Brain pericyte (primary cell): Measurements from ENCODE around the gene ZFYVE1.
"Not testable (repeated sequence)": the region's sequence is repeated elsewhere in the genome, so short reads cannot be mapped to it uniquely, and the experiment has no call there.

Experiments used
- DNase-seq: peaks from one replicate; pipeline ENCODE4 v3.0.0-alpha.2; 2012; ENCODE audit warnings: low read depth, low spot score

ZFYVE1 gene

GRCh38 chr14:73026845-73027542 is at the start of gene ZFYVE1:
ZFYVE1 (minus strand) TSS chr14:73027106; CDS start chr14:73024508, 2,598 bp downstream.
- DNase-seq, result peak; percentile 98

DNA sequence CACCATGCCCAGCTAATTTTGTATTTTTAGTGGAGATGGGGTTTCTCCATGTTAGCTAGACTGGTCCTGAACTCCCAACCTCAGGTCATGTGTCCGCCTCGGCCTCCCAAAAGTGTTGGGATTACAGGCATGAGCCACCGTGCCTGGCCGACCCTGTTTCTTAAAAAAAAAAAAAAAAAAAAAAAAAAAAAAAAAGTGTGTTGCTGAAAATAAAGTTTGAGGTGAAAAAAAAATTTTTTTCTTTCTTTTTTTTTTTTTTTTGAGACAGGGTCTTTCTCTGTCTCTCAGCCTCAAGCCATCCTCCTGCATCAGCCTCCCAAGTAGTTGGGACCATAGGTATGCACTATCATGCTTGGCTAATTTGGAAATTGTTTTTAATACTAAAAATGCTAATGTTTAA is 42.7 kb upstream of the ZFYVE1 start:
- DNase-seq, result no peak

DNA sequence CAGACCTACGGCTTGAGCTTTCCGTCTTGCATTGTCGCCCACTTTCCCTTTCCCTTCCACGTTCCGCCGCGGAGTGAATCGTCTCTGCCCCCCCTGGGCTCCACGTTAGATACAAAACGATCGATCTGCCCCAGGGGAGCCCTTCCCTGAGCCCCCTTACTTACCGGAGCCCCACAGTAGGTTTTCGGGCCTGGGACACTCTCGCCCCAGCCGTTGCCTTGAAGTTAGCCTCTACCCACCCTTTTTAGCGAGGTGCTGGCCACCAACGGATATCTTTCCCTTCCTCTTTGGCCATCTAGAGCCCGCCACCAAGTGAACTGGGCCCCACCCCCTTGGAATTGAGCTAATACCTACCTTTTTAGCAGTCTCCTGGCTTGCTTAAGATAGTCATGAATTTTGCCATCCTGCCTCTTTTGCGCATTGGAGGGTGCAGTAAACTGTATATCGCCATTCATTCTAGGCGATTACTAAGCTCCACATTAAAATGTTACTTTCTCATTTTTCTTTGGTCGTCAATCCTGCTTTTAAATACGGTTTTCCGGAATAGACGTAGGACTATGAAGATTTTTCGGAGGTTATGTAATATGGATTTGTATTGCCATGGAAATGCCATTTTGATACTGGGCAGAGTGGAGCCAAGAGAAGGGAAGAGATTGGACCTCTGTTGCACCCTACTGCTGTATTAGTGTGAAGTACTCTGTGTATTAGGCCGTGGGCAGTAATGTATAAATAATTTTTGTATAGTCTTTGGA is 32.2 kb upstream of the ZFYVE1 start:
- no peak for DNase-seq

DNA sequence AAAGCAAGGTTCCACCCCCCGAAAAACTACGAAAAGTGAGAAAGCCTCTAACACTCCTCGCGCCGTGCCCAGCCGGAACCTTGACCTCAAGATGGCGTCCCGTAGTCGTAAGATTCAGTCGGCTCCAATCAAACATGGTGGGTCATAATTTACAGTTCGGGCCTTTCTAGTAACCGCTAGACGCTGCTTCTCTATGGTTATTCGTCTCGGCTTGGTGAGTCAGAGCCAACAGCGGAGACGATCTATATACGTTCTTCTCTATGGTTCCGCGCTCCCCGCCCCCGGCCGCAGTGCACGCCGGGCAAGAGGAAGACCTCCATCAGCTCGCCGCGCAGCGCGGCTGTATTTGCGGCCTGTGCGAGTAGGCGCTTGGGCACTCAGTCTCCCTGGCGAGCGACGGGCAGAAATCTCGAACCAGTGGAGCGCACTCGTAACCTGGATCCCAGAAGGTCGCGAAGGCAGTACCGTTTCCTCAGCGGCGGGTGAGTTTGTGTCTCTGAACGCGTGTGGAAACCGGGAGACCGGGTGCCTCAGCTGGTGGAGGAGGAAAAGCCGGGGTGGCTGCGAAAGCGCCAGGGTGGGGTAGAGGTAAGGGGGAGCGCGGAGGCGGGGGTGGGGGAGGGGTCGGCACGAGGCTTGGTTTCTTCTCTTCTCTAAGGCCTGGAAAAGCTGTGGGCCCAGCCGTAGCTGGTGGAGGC is 31.5 kb upstream of the ZFYVE1 start, which contains the start of gene RBM25:
Gene RBM25, plus strand, starts transcription at position 311 of the 698 bp plus-strand sequence. CDS start 13,108 bp downstream, outside the sequence.
- DNase-seq, result peak; percentile 95

DNA sequence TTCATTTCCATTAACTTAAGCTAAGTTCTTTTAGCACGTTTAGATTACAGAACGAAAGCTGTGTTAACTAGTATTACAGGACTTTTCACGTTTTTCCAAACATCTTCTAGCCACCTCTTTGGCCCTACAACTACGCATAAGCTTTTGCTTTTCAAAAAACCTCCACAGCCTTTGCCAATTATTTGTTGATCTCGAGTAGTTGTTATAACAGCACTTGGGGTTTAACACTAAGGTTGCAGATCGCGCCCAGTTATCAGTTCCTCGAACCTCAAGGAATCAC is 31.0 kb upstream of the ZFYVE1 start:
- no peak for DNase-seq

DNA sequence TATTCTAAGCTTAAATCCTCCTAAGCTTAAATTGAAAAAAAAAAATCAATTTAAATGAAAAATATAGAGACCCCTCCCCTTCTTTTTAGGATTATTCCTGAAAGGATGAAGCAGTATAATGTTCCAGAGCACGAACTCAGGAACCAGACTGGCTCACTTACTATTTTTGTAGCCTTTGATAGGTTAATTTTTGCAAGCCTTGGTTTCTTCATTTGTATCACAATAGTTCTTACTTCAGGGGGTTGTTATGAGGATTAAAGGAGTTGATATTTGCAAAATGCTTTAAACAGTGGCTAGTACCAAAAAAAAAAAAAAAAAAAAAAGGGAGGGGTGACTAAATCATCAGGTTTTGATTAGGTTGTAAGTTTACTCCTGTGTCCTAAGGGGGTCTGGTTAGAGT is 28.3 kb upstream of the ZFYVE1 start:
- DNase-seq, result no peak

- no peak for DNase-seq
These were observed 22.5 kb upstream of the ZFYVE1 start for GRCh38 chr14:73049428-73049827.

DNA sequence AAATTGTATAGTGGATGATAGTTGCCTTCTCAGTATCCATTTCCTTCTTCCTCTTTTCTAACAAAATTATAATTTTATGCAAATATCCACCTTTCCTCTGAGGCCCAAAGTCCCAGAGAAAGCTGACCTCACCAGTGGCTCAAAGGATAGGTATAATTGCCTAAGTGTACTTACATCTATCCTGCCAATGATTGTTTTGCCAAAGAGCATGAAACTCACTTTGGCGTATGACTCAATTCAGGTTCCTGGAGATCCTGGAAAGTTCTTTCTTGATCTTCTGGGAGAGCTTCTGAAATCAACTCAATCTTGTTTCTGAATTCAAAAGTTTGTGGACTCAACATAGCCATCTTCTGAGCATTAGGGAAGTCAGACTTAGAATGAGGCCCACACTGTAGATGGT is 20.9 kb upstream of the ZFYVE1 start:
- DNase-seq, result no peak

DNA sequence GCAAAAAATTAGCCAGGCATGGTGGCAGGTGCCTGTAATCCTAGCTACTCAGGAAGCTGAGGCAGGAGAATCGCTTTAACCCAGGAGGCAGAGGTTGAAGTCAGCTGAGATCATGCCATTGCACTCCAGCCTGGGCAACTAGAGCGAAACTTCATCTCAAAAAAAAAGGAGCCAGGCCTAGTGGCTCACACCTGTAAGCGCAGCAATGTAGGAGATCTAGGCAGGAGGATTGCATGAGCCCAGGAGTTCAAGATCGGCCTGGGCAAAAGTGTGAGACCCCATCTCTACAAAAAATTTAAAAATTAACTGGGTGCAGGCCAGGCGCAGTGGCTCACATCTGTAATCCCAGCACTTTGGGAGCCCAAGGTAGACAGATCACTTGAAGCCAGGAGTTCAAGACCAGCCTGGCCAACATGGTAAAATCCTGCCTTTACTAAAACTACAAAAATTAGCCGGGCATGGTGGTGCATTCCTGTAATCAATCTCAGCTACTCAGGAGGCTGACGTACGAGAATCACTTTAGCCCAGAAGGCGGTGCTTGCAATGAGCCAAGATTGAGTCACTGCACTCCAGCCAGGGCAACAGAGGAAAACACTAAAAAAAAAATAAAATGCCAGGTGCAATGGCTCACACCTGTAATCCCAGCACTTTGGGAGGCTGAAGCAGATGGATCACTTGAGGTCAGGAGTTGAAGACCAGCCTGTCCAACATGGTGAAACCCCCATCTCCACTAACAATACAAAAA is 10.0 kb upstream of the ZFYVE1 start:
- DNase-seq, result not testable (repeated sequence)

GRCh38 chr14:73027984-73028383 is 1.1 kb upstream of the ZFYVE1 start:
- DNase-seq, result no peak

DNA sequence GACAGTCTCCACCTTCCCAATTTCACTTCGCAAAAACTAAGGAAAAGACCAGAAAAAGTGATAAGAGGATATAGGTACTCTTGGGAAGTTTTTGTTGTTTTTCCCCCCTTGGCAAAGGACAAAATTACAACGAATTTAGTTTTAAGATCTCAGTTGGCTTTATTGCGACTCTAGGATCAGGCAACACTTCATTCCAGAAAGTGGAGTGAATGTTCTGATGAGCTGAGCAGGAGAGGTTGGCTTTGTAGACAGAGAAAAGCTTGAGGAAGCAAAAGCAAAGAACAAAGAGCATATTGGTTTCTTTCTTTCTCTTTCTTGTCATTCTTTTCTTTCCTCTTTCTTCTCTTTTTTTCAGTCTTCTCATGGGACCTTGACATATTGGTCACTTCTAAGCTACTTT is 640 bp upstream of the ZFYVE1 start:
- DNase-seq, result no peak

GRCh38 chr14:73026243-73026844 is 562 bp downstream of the ZFYVE1 start:
- no peak for DNase-seq

DNA sequence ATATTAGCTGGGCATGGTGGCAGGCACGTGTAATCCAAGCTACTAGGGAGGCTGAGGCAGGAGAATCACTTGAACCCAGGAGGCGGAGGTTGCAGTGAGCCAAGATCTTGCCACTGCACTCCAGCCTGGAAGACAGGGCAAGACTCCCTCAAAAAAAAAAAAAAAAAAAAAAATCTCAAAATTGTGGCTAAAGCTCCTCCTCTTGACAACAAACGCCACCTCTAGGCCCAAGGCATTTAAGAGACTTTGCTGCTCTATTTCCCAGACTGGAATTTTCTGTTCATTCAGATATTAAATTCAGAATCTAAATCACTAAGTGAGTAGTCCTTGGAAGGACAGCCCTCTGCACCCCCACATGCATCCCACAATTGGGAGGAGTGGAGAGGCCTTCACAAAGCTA is 1.4 kb downstream of the ZFYVE1 start:
- DNase-seq, result no peak

DNA sequence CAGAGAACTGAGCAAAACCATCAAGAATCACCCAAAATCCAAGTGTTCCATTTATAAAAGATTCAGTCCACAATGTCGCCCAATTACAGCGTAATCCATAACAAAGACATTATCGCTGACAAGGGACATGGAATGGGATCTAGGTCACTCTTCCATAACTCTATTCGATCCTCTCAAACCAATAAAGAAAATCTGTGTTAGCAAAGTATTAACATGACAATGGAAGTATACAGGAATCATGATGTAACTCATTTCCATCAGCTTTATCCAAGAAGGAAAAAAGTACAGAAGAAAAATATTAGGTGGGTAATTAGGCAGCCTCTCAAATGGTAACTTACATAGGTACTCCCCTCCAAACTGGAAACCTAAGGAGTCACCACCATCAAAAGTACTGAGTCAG is 4.9 kb downstream of the ZFYVE1 start:
- no peak for DNase-seq

DNA sequence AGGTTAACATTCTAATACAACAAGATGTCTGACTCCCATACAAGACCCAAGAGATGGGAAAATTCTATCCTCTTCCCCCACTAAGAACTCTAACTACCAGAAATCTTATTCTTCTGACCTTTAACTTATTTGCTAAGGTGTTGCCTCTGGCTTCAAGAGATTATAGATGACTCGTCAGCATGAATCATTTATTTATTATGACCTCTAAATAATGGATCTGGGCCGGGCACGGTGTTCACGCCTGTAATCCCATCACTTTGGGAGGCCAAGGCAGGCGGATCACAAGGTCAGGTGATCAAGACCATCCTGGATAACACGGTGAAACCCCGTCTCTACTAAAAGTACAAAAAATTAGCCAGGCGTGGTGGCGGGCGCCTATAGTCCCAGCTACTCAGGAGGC is 10.9 kb downstream of the ZFYVE1 start:
- not testable (repeated sequence) for DNase-seq

GRCh38 chr14:73015552-73015951 is 11.4 kb downstream of the ZFYVE1 start:
- DNase-seq, result not testable (repeated sequence)

DNA sequence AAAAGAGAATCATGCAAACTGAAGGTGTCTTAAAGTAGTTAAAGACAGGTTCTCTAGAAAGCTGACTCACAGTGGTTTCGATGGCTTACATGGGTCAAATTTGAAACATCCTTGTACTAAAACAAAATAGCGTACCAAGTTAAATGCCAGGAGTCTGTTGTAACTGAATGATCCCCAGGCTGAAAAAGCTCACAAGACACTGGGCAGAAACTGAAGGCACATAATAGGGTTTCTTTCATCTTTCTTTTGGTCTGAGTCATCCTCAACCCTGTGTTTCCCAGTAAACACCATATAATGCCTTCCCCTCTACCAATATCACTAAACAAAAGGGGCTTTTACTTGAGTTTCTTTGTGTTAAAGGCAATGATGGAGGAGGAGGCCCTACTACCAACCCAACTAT is 12.8 kb downstream of the ZFYVE1 start:
- DNase-seq, result no peak

DNA sequence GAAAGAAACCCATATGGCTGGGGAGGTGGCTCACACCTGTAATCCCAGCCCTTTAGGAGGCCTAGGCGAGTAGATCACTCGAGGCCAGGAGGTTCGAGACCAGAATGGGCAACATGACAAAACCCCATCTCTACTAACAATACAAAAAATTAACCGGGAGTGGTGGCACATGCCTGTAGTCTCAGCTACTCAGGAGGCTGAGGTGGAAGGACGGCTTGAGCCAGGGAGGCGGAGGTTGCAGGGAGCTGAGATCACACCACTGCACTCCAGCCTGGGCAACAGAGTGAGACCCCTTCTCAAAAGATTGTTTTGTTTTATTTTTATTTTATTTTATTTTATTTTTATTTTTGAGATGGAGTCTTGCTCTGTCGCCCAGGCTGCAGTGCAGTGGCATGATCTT is 15.7 kb downstream of the ZFYVE1 start:
- not testable (repeated sequence) for DNase-seq

- DNase-seq, result no peak
These were observed 18.4 kb downstream of the ZFYVE1 start for GRCh38 chr14:73008501-73008900.

GRCh38 chr14:73007835-73008234 is 19.1 kb downstream of the ZFYVE1 start:
- no peak for DNase-seq

GRCh38 chr14:73004641-73005040 is 22.3 kb downstream of the ZFYVE1 start:
- DNase-seq, result not testable (repeated sequence)

- DNase-seq, result no peak
These were observed 23.2 kb downstream of the ZFYVE1 start for GRCh38 chr14:73003681-73004080.
